Skeletal muscle tissue (tissue), 4 donors: Measurements from ENCODE around the gene SPON1. TPM values are rescaled to one million over a fixed set of nuclear protein-coding genes. Genes with fewer than 3 reads are reported as not detected.

ENCODE experiments used
- H3K27ac ChIP-seq: one replicate; pipeline ENCODE4 v1.7.0; 2013; ENCODE audit warnings: mild to moderate bottlenecking, low read depth, low read length, inconsistent platforms
- H3K27me3 ChIP-seq, 3 donors: one replicate each; pipeline ENCODE4 v1.7.0; 2013; ENCODE audit warnings: low read length in 3 of 3; ENCODE audit not compliant: control insufficient read depth in 3 of 3, insufficient read depth in 3 of 3
- H3K36me3 ChIP-seq, 3 donors: one replicate each; pipeline ENCODE4 v1.7.0; 2013; ENCODE audit warnings: low read length in 3 of 3; ENCODE audit not compliant: control insufficient read depth in 3 of 3, insufficient read depth in 3 of 3
- H3K4me1 ChIP-seq, 3 donors: one replicate each; pipeline ENCODE4 v1.7.0; 2013; ENCODE audit warnings: low read length in 3 of 3, mild to moderate bottlenecking in 3 of 3; ENCODE audit not compliant: control insufficient read depth in 3 of 3, insufficient read depth in 3 of 3
- H3K4me3 ChIP-seq, 3 donors: one replicate each; pipeline ENCODE4 v1.7.0; 2013; ENCODE audit warnings: low read length in 3 of 3
- H3K9ac ChIP-seq, 3 donors: one replicate each; pipeline ENCODE4 v1.7.0; 2013; ENCODE audit warnings: low read length in 3 of 3, mild to moderate bottlenecking in 3 of 3, moderate library complexity in 2 of 3, low read depth in 1 of 3
- H3K9me3 ChIP-seq, 3 donors: one replicate each; pipeline ENCODE4 v1.7.0; 2013; ENCODE audit warnings: low read length in 3 of 3; ENCODE audit not compliant: control insufficient read depth in 3 of 3
- total RNA-seq: library from RNA; depleted of rRNA; stranded (reverse); fragments of >200 nt; gene quantifications from one replicate; pipeline ENCODE4 v1.2.3, GENCODE V29; 2014
- donor health status: Osteomylitis.

The SPON1 gene
- total RNA-seq, 1 donor from 2014 or later: 20.4 TPM

DNA sequence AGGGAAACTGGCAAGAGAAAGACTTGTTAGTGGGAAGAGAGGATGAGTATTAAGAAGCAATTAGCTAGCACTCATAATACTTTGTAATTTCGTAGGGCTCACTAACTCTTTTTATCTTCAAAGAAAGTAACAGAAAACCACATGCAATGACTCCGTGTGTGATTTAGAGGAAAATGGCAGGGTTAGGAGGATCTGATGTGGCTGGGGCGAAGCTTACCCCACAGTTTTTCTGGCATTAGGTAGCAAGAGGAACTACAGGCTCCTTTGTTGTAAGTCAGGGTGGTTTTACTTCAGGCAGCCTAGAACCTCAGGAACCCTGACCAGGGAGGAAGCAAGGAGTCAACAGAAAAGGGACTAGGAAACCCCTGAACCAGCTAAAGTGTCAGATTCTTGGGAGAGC is 89.7 kb downstream of the SPON1 start:
- Histone ChIP-seq H3K4me1 (peaks cover 0 to 11% (median 0%) of the 10 kb centered on the region in 3 donors), H3K9ac (no peak overlapping the region), H3K4me3 (no peak overlapping the region), H3K36me3 (no peaks in the 10 kb centered on the region), H3K27ac (no peak overlapping the region), H3K9me3 (no peaks in the 10 kb centered on the region), H3K27me3 (no peaks in the 10 kb centered on the region)

DNA sequence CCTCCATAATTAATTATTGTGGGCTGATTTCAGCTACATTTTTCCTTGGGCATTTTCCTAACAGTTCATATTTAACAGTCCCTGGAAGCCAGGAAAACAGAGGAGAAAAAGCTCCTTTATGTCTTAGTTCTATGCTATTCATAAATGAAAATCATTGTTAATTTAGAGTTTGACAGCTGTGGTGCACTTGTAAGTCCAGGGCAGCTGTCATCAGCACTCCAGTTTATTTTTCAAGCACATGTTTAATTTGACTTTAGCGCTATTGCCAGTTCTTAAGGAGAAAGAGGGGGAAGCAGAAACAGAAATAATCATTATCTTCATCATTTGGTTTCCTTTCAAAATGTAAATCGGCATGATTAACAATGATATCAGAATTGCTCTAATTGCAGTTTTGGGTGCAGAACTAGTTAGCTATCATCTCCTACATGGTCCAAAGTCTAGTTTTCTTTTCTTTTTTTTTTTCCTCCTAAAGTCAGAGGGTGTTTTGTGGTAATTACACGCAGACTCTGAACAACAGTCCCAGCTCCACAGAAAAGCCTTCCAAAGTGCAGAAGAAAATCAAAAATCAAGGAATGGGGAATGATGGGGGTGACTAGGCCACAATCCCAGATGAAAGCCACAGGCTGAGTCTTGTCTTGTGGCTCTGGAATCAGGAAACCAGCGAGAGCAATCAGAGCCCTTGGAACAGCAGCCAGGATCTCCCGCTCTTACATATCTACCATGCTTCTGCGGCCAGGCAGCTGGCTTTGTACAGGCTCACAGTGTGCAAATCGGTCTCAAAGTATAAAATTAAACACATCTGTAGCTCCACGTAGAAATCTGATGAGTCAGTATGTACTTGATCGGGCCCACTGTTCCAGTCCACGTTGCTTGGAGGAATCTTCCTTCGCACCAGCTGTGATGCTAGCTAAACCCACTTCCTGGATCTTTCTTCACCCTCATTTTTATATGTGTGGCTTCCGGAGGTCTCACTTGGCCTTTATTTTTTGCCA is 91.9 kb downstream of the SPON1 start:
- Histone ChIP-seq H3K4me3 (no peak overlapping the region), H3K27ac (no peak overlapping the region), H3K9ac (no peak overlapping the region), H3K36me3 (no peaks in the 10 kb centered on the region), H3K27me3 (no peaks in the 10 kb centered on the region), H3K4me1 (peaks cover 0 to 11% (median 0%) of the 10 kb centered on the region in 3 donors), H3K9me3 (no peaks in the 10 kb centered on the region)

DNA sequence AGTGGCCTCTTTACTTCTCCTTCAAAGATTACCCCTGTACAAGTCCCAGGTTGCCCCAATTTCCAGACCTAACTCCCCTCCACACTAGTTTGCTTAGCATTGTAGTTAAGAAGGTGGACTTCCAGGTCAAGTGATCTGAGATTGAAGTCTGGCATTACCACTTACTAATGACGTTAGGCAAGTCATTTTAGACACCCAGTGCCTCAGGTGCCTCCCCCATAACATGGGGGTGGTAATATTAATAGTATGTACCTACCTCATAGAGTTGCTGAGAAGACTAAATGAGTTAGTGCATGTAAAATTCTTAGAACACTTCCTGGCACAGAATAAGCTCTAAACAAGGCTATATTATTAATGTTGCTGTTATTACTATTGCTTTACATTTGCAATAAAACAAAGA is 93.4 kb downstream of the SPON1 start:
- Histone ChIP-seq H3K27ac (no peak overlapping the region), H3K27me3 (no peaks in the 10 kb centered on the region), H3K36me3 (no peaks in the 10 kb centered on the region), H3K4me3 (no peak overlapping the region), H3K9me3 (no peaks in the 10 kb centered on the region), H3K4me1 (peaks cover 0 to 11% (median 0%) of the 10 kb centered on the region in 3 donors), H3K9ac (no peak overlapping the region)

DNA sequence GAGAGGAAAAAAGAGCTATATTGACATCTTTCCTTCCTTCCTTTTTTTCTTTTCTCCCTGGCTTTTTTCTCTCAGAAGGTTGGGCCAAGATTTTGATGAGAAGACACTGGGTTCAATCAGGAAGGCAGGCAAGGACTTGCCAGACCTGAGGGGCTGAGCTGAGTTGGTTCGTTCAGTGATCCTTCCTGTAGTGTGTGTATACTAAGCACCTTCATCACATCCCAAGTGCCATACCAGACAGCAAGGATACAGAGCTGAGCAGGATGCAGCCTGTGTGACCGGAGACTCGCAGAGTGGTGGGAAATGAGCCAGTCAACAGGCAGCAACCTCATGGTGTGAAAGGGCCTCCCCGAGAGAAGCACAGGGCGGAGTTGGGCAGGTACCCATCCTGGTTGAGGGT is 95.5 kb downstream of the SPON1 start:
- no peak overlapping the region for H3K9ac ChIP-seq
- H3K36me3 ChIP-seq: no peaks in the 10 kb centered on the region
- no peak overlapping the region for H3K27ac ChIP-seq
- peaks cover 0 to 11% (median 0%) of the 10 kb centered on the region in 3 donors for H3K4me1 ChIP-seq
- H3K4me3 ChIP-seq: no peak overlapping the region
- no peaks in the 10 kb centered on the region for H3K27me3 ChIP-seq
- no peaks in the 10 kb centered on the region for H3K9me3 ChIP-seq

DNA sequence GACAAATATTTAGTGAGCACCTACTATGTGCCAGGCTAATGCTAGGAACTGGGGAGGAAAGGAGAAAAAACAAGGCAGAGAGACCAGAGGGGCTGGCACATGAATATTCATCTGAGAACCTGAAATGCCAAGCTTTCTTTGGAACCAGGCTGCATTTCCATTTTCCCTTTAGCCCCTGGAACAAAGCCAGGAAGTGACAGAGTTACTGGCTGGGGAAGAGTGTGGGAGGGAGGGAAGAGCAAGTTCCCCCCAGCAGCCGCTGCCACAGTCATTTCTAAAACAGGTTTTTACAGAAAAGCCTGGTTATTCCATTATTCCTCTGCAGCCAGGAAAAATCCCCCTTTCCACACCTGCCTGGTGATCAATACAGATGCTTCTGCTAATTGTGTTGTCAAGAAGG is 97.0 kb downstream of the SPON1 start:
- Histone ChIP-seq H3K4me1 (peaks cover 0 to 4% (median 0%) of the 10 kb centered on the region in 3 donors), H3K9ac (no peak overlapping the region), H3K4me3 (no peak overlapping the region), H3K36me3 (no peaks in the 10 kb centered on the region), H3K9me3 (no peaks in the 10 kb centered on the region), H3K27ac (no peak overlapping the region), H3K27me3 (peaks cover 0 to 3% (median 0%) of the 10 kb centered on the region in 3 donors)

DNA sequence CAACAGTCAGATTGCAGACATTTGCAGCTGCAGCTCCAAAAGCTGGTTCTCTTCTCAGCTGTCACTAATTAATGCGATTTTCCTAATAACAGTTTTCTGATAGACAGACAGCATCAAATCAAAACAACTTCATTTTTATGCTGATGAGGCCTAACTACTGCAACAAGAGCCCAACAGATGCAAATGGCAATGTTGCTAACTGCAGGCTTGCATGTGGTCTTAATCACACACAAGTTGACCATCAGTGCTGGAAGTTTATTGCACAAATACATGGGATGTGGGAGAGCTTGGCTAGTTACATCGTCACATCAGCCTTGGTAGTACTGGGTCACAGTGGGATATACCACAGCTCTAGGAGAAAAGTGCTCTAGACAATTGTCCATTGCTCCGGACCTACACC is 99.2 kb downstream of the SPON1 start:
- H3K27ac ChIP-seq: no peak overlapping the region
- no peak overlapping the region for H3K4me3 ChIP-seq
- H3K9me3 ChIP-seq: no peaks in the 10 kb centered on the region
- peaks cover 0 to 4% (median 0%) of the 10 kb centered on the region in 3 donors for H3K4me1 ChIP-seq
- H3K36me3 ChIP-seq: no peaks in the 10 kb centered on the region
- H3K27me3 ChIP-seq: peaks cover 0 to 3% (median 0%) of the 10 kb centered on the region in 3 donors
- no peak overlapping the region for H3K9ac ChIP-seq

DNA sequence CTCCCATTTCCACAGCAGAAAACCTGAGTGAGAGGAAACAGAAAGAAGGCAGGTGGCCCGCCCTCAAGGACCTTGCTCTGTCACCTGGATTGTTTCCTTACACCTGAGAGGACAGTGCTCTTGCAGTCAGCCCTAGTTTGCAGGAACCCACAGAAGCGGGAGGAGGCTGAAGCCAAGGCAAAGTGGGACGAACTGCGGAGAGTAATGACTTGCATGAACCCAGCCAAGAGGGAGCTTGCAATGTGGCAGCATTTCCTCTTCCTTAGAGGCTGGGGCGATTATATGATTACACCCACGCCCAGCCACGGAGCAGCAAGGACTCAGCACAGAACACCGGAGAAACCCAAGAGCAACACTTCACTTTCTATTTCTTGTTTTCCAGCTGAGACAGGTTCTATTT is 102.6 kb downstream of the SPON1 start:
- peaks cover 0 to 4% (median 0%) of the 10 kb centered on the region in 3 donors for H3K4me1 ChIP-seq
- no peak overlapping the region for H3K27ac ChIP-seq
- peaks cover 0 to 3% (median 0%) of the 10 kb centered on the region in 3 donors for H3K27me3 ChIP-seq

DNA sequence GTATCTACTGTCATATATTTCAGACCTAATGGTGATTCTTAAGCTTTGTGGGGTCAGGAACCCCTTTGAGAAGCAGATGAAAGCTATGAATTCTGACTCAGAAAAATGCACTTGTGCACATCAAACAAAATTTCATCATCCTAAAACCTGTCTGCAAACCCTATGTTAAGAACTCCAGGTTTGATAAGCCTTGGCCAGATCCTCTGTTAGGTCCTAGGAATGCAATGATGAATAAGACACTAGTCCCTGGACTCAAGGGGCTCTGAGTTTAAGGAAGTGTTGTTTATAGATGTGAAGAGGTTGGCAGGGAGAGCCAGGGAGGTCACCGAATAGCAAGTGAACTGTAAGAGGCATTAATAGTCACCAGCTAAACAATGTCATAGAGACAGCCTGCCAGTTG is 103.2 kb downstream of the SPON1 start:
- H3K4me1 ChIP-seq: peaks cover 0 to 4% (median 0%) of the 10 kb centered on the region in 3 donors
- peaks cover 0 to 3% (median 0%) of the 10 kb centered on the region in 3 donors for H3K27me3 ChIP-seq
- H3K4me3 ChIP-seq: no peak overlapping the region
- H3K27ac ChIP-seq: no peak overlapping the region
- no peaks in the 10 kb centered on the region for H3K36me3 ChIP-seq
- no peaks in the 10 kb centered on the region for H3K9me3 ChIP-seq
- H3K9ac ChIP-seq: no peak overlapping the region

More for the DNA sequence above, 102.6 kb downstream of the SPON1 start:
- no peaks in the 10 kb centered on the region for H3K9me3 ChIP-seq
- no peak overlapping the region for H3K4me3 ChIP-seq
- H3K9ac ChIP-seq: no peak overlapping the region
- H3K36me3 ChIP-seq: no peaks in the 10 kb centered on the region

DNA sequence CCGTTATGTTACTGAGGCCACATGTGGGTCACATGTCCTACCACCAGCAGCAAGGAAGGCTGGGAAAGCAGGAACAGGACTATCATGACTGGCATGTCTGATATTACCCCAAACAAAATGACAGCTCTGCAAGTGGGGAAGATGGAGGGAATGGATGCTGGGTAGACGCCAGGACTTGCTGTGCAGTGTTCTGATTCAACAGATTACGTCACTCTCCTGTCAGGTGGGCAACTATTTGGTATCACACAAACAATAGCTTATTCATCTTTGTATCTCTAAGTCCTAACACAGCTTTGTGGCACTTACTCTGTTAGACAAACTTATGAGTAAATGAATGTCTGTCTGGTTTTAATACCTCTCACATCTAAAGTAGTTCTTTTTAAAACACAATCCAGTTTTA is 105.2 kb downstream of the SPON1 start:
- peaks cover 0 to 3% (median 0%) of the 10 kb centered on the region in 3 donors for H3K27me3 ChIP-seq
- no peak overlapping the region for H3K27ac ChIP-seq
- H3K4me1 ChIP-seq: peaks cover 0 to 4% (median 0%) of the 10 kb centered on the region in 3 donors
- H3K4me3 ChIP-seq: no peak overlapping the region
- no peaks in the 10 kb centered on the region for H3K36me3 ChIP-seq
- no peaks in the 10 kb centered on the region for H3K9me3 ChIP-seq
- H3K9ac ChIP-seq: no peak overlapping the region

DNA sequence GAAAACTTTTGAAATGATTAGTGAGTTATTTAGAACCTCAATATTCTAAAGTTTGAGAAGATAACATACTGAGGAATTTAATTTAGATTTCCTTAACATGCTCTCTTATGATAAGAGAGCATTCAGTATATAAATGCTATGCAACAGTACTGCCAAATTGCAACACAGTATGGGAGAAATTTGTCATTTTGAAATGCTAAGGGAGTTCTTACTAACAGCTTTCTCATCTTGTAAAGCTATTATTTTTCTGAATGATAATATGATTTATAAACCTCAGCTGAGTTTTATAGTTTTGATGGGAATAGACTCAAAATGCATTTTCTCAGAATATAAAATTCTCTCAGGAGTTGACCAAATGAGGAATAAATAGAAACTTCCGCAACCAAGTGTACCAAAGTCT is 108.4 kb downstream of the SPON1 start:
- H3K9me3 ChIP-seq: no peaks in the 10 kb centered on the region

More for the DNA sequence above, 108.4 kb downstream of the SPON1 start:
- H3K36me3 ChIP-seq: no peaks in the 10 kb centered on the region
- H3K4me3 ChIP-seq: no peak overlapping the region
- H3K27ac ChIP-seq: peak overlapping the region; percentile 36
- peaks cover 0 to under 1% (median 0%) of the 10 kb centered on the region in 3 donors for H3K4me1 ChIP-seq
- no peak overlapping the region for H3K9ac ChIP-seq
- no peaks in the 10 kb centered on the region for H3K27me3 ChIP-seq
